ENCODE data around the gene NDUFV1.
"Not testable (repeated sequence)": the region's sequence is repeated elsewhere in the genome, so short reads cannot be mapped to it uniquely, and the experiment has no call there.

NDUFV1 gene

DNA sequence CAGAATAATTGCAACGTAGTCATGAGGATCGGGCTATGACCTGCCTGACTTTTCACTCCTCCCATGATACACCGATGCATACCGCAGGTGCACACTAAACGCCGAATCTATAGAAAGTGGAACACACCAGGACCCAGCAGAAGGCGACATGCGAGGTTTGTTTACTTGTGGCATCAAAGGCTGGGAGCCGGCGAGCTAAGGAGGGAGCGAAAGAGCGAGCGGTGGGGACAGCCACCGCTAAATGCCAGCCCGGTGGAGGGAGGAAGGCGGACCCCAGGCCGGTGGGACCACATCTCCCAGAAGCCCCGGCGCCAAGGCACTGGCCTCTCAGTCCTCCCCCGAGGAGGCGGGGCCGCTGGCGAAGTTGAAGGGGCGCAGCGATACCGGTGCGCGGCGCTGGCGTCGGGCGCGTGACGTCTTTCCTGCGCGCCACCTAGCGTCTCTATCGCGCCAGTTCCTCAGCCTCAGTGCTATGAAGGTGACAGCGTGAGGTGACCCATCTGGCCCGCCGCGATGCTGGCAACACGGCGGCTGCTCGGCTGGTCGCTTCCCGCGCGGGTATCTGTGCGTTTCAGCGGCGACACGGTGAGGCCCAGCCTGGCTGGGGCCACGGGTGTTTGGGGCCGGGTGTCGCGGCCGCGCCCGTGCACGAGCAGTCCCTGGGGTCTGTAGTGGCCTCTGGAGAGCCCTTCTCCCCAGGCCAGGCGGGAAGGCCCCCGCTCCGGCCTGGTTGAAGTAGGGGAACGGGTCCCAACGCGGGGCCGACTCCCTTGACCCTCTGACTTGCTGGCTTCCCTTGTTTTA lies at the start of gene NDUFV1:
TSS of gene NDUFV1 (plus strand) at position 445 of the 804 bp plus-strand sequence. CDS start at position 514, 69 bp downstream.
- no peaks in the 10 kb centered on the region for H3K27me3 ChIP-seq (replicated peaks; ENCODE audit: control insufficient read depth, insufficient read depth, low read length)
- H3K36me3 ChIP-seq (ENCODE audit: control insufficient read depth, insufficient read depth, low read length) = peaks cover 22% of the 10 kb centered on the region
- H3K4me3 ChIP-seq (replicated peaks; ENCODE audit: low read depth, low read length) = peak within 1 kb of the TSS; percentile 93
- TF ChIP-seq, protein P1, sequence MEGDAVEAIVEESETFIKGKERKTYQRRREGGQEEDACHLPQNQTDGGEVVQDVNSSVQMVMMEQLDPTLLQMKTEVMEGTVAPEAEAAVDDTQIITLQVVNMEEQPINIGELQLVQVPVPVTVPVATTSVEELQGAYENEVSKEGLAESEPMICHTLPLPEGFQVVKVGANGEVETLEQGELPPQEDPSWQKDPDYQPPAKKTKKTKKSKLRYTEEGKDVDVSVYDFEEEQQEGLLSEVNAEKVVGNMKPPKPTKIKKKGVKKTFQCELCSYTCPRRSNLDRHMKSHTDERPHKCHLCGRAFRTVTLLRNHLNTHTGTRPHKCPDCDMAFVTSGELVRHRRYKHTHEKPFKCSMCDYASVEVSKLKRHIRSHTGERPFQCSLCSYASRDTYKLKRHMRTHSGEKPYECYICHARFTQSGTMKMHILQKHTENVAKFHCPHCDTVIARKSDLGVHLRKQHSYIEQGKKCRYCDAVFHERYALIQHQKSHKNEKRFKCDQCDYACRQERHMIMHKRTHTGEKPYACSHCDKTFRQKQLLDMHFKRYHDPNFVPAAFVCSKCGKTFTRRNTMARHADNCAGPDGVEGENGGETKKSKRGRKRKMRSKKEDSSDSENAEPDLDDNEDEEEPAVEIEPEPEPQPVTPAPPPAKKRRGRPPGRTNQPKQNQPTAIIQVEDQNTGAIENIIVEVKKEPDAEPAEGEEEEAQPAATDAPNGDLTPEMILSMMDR (IDR thresholded peaks at IDR 0.05; ENCODE audit: insufficient read depth, low read length, poor library complexity, severe bottlenecking) = peak; percentile 66
- peak; percentile 95 for DNase-seq (ENCODE audit: extremely low read depth, insufficient read length)

DNA sequence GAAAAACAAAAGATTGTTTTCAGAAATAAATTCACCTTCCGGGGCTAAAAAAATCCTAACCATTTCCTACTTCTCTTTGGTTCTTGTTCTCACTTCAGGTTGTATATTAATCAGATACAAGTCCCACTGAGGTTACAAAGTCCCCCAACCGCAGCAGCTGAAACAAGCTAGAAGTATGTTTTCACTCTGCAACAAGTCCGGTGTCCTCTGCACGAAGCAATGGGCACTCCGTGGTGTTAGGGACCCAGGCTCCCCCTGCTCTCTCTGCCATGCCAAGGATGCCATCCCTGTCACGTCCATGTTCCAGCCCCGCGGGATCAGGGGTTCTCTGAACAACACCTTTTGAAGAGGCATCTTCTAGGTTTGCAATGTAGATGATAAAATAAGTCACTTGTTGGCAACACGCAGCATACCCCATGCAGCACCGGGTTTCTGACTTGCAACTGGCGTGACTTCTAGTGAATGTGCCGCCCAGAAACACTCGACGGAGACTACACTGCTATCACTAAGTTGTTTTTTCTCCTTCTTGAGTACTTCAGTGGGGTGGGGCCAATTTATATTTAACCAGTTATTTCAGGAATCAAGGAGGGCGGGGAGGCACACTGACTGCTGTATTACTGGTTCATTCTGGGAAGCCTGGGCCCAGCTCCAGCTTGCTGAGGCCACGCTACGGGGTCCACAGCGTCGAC lies 48.5 kb upstream of the NDUFV1 start:
- H3K27me3 ChIP-seq (replicated peaks; ENCODE audit: control insufficient read depth, insufficient read depth, low read length) = no peaks in the 10 kb centered on the region
- peak overlapping the region; percentile 15 for H3K4me3 ChIP-seq (replicated peaks; ENCODE audit: low read depth, low read length)
- peak; percentile 76 for DNase-seq (ENCODE audit: extremely low read depth, insufficient read length)
- TF ChIP-seq, protein P1 (IDR thresholded peaks at IDR 0.05; ENCODE audit: insufficient read depth, low read length, poor library complexity, severe bottlenecking) = no peak
- H3K36me3 ChIP-seq (ENCODE audit: control insufficient read depth, insufficient read depth, low read length) = no peaks in the 10 kb centered on the region

DNA sequence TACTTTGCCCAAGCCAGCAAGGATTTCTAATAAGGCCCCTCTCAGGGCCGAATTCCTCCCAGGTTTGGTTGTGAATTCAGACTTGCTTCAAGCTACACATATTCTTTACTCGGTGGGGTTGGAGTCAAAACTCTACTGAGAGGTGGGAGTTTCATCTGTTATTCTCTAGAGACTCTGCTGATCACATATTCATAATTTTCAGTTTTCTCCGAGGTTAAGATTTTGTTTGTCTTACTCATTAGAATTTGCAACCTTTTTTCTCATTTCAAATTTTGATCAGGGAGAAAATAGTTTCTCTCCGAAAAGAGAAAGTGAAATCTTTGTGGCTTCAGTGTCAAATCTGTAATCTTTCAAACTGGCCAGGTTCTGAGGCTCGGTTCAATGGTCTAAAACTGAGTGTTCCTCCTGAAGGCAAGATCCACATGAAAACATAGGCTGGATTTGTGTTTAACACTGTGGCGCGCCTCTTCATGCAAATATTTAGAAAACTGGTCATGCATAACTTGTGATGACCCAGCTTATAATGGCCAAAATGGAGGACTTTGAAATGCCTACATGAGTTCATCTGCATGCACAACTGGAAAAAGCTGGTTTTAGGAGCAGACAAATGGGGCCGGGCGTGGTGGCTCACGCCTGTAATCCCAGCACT lies 44.6 kb upstream of the NDUFV1 start:
- H3K4me3 ChIP-seq (replicated peaks; ENCODE audit: low read depth, low read length) = peak overlapping the region; percentile 22
- TF ChIP-seq, protein P1 (IDR thresholded peaks at IDR 0.05; ENCODE audit: insufficient read depth, low read length, poor library complexity, severe bottlenecking) = no peak
- DNase-seq (ENCODE audit: extremely low read depth, insufficient read length) = peak; percentile 66
- H3K36me3 ChIP-seq (ENCODE audit: control insufficient read depth, insufficient read depth, low read length) = no peaks in the 10 kb centered on the region
- no peaks in the 10 kb centered on the region for H3K27me3 ChIP-seq (replicated peaks; ENCODE audit: control insufficient read depth, insufficient read depth, low read length)

- no peaks in the 10 kb centered on the region for H3K27me3 ChIP-seq (replicated peaks; ENCODE audit: control insufficient read depth, insufficient read depth, low read length)
- DNase-seq (ENCODE audit: extremely low read depth, insufficient read length) = no peak
- H3K4me3 ChIP-seq (replicated peaks; ENCODE audit: low read depth, low read length) = no peak overlapping the region
- no peaks in the 10 kb centered on the region for H3K36me3 ChIP-seq (ENCODE audit: control insufficient read depth, insufficient read depth, low read length)
- TF ChIP-seq, protein P1 (IDR thresholded peaks at IDR 0.05; ENCODE audit: insufficient read depth, low read length, poor library complexity, severe bottlenecking) = no peak
Measured at GRCh38 chr11:67562963-67563704, 43.6 kb upstream of the NDUFV1 start.

GRCh38 chr11:67563705-67564114 lies 43.0 kb upstream of the NDUFV1 start:
- H3K36me3 ChIP-seq (ENCODE audit: control insufficient read depth, insufficient read depth, low read length); DNase-seq (ENCODE audit: extremely low read depth, insufficient read length); H3K27me3 ChIP-seq (replicated peaks; ENCODE audit: control insufficient read depth, insufficient read depth, low read length): not testable (repeated sequence)

More at GRCh38 chr11:67563705-67564114, 43.0 kb upstream of the NDUFV1 start:
- not testable (repeated sequence) for H3K4me3 ChIP-seq (replicated peaks; ENCODE audit: low read depth, low read length)
